K562 (cell line): Measurements from ENCODE around the gene GPX6. TPM values are rescaled to one million over a fixed set of nuclear protein-coding genes. Genes with fewer than 3 reads are reported as not detected.

Experiments
- CBX3 ChIP-seq, 2 experiments: IDR thresholded peaks; 1 replicate in 1 of 2; 2 replicates in 1 of 2; pipeline ENCODE4 v1.6.1; 2012; ENCODE audit warnings: inconsistent platforms in 2 of 2, low read length in 2 of 2, borderline replicate concordance in 1 of 2, control low read depth in 1 of 2
- KDM4B ChIP-seq, 2 experiments: fragments of 450-650 bp in 1 of 2; sonication (generic) in 1 of 2; IDR thresholded peaks; 2 replicates each; pipeline ENCODE4 v1.6.1; 2016 to 2017; ENCODE audit warnings: borderline replicate concordance in 2 of 2, antibody characterized with exemption in 1 of 2, low read depth in 1 of 2, mild to moderate bottlenecking in 1 of 2
- NFRKB ChIP-seq: fragments of 450-650 bp; IDR thresholded peaks from 2 replicates; pipeline ENCODE4 v1.6.1; 2016; ENCODE audit warnings: low read depth
- RB1 ChIP-seq: fragments of 450-650 bp; IDR thresholded peaks from 2 replicates; pipeline ENCODE4 v1.6.1; 2017; ENCODE audit warnings: low read depth, mild to moderate bottlenecking
- ZNF384 ChIP-seq: IDR thresholded peaks from 2 replicates; pipeline ENCODE4 v1.6.1; 2012; ENCODE audit warnings: low read depth, low read length, improper control_type of control experiment
- ZNF589 ChIP-seq: fragments of 200-800 bp; sonication (Bioruptor generic); IDR thresholded peaks from 2 replicates; pipeline ENCODE4 v1.6.1; 2016; ENCODE audit warnings: low read depth, missing genetic modification characterization, missing compliant biosample characterization
- polyA plus RNA-seq, 8 experiments: library from polyadenylated mRNA; depleted of rRNA in 4 of 8; stranded (reverse) in 5 of 8; unstranded in 3 of 8; fragments of >200 nt; fragmentation: Nextera tagmentation in 2 of 8; fragmentation: Illumina TruSeq in 1 of 8; extraction: Ambion mirVana in 2 of 8; extraction: Trizol in 1 of 8; gene quantifications; 2 replicates each; pipeline versions ENCODE4 v1.2.1 to v1.2.3, GENCODE V29; 2011 to 2014; ENCODE audit warnings: inconsistent platforms in 1 of 8, missing spikeins in 1 of 8
- total RNA-seq, 7 experiments: library from RNA; depleted of rRNA in 6 of 7; stranded (reverse); fragments of >200 nt in 6 of 7; fragmentation: Illumina TruSeq in 2 of 7; extraction: Trizol in 2 of 7; gene quantifications; 2 replicates each; pipeline versions ENCODE4 v1.2.1 to v1.2.3, GENCODE V29; 2011 to 2021; ENCODE audit warnings: low replicate concordance in 1 of 7
- TF ChIP-seq, protein P1 (sequence below): fragments of 250-450 bp; sonication (Bioruptor Pico); IDR thresholded peaks from 2 replicates; pipeline ENCODE4 v1.4.0; 2020; ENCODE audit warnings: mild to moderate bottlenecking, moderate library complexity
- TF ChIP-seq, protein P2 (sequence below): sonication (generic); formaldehyde crosslinking; IDR thresholded peaks from 2 replicates; pipeline ENCODE4 v1.4.0; 2020; ENCODE audit warnings: mild to moderate bottlenecking, missing genetic modification reagents
- TF ChIP-seq, protein P3 (sequence below): sonication (generic); formaldehyde crosslinking; IDR thresholded peaks from 2 replicates; pipeline ENCODE4 v1.8.0; 2022; ENCODE audit warnings: missing genetic modification reagents, mild to moderate bottlenecking, moderate library complexity, borderline replicate concordance
- TF ChIP-seq, protein P4 (sequence below): sonication (generic); formaldehyde crosslinking; IDR thresholded peaks from 2 replicates; pipeline ENCODE4 v1.9.0; 2022; ENCODE audit warnings: mild to moderate bottlenecking, missing genetic modification reagents
- TF ChIP-seq, protein P5 (sequence below), 2 experiments: fragments of 200-800 bp in 1 of 2; sonication (Bioruptor generic) in 1 of 2; sonication (generic) in 1 of 2; formaldehyde crosslinking in 1 of 2; IDR thresholded peaks in 1 of 2; conservative IDR thresholded peaks in 1 of 2; 2 replicates each; pipeline versions ENCODE4 v1.5.0 to v1.6.1; 2016 to 2020; ENCODE audit warnings: missing compliant biosample characterization in 1 of 2, missing genetic modification characterization in 1 of 2, missing genetic modification reagents in 1 of 2
- TF ChIP-seq, protein P6 (sequence below): IDR thresholded peaks from 2 replicates; pipeline ENCODE4 v1.6.1; 2011; ENCODE audit warnings: borderline replicate concordance, low read depth, mild to moderate bottlenecking, moderate library complexity, low read length; ENCODE audit not compliant: insufficient read depth, poor library complexity, severe bottlenecking

Gene GPX6
- total and polyA plus RNA-seq, 9 of the 15 experiments (the other 6 are each of a cell fraction or from before 2014, with no cell fraction given) = not detected

DNA sequence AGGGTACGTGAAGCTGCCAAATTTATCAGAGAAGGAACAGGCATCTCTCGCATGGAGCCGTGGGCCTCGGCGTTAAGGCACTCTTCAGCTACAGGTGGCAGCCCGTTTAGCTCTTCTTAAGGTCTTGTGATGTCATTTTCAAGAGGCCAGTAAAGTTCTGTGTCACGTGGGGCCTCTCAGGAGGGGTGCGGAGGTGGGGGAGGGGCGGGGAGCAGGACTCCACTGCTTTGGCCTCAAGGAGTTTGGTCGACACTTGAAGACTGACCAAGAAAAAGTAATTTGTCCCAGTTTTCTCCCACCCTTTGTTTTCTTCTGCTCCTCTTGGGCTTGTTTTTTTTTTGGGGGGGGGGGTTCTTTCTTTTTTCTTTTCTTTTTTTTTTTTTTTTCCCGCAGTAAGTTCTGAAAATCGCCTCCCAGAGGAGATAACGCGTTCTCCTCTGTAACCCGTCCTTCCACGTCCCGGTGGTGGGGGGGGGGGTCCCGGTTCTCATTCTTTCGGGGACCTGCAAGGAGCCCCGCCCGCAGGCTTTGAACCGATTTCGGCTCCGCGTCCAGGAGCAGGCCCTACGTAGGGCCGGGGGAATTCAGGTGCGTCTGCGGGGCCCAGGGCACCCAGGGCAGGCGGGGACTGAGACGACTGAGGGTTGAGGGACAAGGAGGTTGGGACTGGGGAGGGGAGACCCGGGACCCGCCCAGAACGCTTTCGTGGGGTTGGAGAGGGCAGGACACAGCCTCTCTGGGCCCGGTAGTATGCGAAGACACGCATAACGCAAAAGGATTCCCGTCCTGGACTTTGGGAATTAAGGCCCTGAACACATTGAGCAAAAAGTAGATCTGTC lies 26.0 kb downstream of the GPX6 start (continued):
- TF ChIP-seq ZNF589 (CRISPR knock-in tag) = peak; percentile 83
- TF ChIP-seq CBX3 (IDR thresholded peaks at IDR 0.05; ENCODE audit: borderline replicate concordance in 1 of 2, low read length in 2 of 2) = peak in 1 of 2 experiments; percentile 73; a peak in 1 of 3 replicates
- TF ChIP-seq ZNF384 = peak; percentile 66; the same call in 1 of the 2 replicates
- TF ChIP-seq, protein P1, sequence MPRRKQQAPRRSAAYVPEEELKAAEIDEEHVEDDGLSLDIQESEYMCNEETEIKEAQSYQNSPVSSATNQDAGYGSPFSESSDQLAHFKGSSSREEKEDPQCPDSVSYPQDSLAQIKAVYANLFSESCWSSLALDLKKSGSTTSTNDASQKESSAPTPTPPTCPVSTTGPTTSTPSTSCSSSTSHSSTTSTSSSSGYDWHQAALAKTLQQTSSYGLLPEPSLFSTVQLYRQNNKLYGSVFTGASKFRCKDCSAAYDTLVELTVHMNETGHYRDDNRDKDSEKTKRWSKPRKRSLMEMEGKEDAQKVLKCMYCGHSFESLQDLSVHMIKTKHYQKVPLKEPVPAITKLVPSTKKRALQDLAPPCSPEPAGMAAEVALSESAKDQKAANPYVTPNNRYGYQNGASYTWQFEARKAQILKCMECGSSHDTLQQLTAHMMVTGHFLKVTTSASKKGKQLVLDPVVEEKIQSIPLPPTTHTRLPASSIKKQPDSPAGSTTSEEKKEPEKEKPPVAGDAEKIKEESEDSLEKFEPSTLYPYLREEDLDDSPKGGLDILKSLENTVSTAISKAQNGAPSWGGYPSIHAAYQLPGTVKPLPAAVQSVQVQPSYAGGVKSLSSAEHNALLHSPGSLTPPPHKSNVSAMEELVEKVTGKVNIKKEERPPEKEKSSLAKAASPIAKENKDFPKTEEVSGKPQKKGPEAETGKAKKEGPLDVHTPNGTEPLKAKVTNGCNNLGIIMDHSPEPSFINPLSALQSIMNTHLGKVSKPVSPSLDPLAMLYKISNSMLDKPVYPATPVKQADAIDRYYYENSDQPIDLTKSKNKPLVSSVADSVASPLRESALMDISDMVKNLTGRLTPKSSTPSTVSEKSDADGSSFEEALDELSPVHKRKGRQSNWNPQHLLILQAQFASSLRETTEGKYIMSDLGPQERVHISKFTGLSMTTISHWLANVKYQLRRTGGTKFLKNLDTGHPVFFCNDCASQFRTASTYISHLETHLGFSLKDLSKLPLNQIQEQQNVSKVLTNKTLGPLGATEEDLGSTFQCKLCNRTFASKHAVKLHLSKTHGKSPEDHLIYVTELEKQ (CRISPR knock-in tag) = 0 out of 2 replicates have a peak, but pooled peaks have one; percentile 53
- TF ChIP-seq, protein P2, sequence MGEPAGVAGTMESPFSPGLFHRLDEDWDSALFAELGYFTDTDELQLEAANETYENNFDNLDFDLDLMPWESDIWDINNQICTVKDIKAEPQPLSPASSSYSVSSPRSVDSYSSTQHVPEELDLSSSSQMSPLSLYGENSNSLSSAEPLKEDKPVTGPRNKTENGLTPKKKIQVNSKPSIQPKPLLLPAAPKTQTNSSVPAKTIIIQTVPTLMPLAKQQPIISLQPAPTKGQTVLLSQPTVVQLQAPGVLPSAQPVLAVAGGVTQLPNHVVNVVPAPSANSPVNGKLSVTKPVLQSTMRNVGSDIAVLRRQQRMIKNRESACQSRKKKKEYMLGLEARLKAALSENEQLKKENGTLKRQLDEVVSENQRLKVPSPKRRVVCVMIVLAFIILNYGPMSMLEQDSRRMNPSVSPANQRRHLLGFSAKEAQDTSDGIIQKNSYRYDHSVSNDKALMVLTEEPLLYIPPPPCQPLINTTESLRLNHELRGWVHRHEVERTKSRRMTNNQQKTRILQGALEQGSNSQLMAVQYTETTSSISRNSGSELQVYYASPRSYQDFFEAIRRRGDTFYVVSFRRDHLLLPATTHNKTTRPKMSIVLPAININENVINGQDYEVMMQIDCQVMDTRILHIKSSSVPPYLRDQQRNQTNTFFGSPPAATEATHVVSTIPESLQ (CRISPR knock-in tag) = no peak
- peak; percentile 82; the same call in 1 of the 2 replicates for TF ChIP-seq NFRKB
- TF ChIP-seq, protein P3, sequence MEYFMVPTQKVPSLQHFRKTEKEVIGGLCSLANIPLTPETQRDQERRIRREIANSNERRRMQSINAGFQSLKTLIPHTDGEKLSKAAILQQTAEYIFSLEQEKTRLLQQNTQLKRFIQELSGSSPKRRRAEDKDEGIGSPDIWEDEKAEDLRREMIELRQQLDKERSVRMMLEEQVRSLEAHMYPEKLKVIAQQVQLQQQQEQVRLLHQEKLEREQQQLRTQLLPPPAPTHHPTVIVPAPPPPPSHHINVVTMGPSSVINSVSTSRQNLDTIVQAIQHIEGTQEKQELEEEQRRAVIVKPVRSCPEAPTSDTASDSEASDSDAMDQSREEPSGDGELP = peak; percentile 68
- 0 out of 2 replicates have a peak, but pooled peaks have one; percentile 21 for TF ChIP-seq RB1
- TF ChIP-seq, protein P4, sequence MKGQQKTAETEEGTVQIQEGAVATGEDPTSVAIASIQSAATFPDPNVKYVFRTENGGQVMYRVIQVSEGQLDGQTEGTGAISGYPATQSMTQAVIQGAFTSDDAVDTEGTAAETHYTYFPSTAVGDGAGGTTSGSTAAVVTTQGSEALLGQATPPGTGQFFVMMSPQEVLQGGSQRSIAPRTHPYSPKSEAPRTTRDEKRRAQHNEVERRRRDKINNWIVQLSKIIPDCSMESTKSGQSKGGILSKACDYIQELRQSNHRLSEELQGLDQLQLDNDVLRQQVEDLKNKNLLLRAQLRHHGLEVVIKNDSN (CRISPR knock-in tag) = peak; percentile 92
- peak; percentile 4 to 35; a peak in 1 of 4 replicates for TF ChIP-seq KDM4B (IDR thresholded peaks at IDR 0.05; ENCODE audit: borderline replicate concordance in 2 of 2, low read depth in 1 of 2)
- TF ChIP-seq, protein P5, sequence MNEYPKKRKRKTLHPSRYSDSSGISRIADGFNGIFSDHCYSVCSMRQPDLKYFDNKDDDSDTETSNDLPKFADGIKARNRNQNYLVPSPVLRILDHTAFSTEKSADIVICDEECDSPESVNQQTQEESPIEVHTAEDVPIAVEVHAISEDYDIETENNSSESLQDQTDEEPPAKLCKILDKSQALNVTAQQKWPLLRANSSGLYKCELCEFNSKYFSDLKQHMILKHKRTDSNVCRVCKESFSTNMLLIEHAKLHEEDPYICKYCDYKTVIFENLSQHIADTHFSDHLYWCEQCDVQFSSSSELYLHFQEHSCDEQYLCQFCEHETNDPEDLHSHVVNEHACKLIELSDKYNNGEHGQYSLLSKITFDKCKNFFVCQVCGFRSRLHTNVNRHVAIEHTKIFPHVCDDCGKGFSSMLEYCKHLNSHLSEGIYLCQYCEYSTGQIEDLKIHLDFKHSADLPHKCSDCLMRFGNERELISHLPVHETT (CRISPR knock-in tag; conservative IDR thresholded peaks at IDR 0.05 in 1 of 2, IDR thresholded peaks at IDR 0.05 in 1 of 2) = peak in 1 of 2 experiments; percentile 87; a peak in 2 of 4 replicates
- TF ChIP-seq, protein P6, sequence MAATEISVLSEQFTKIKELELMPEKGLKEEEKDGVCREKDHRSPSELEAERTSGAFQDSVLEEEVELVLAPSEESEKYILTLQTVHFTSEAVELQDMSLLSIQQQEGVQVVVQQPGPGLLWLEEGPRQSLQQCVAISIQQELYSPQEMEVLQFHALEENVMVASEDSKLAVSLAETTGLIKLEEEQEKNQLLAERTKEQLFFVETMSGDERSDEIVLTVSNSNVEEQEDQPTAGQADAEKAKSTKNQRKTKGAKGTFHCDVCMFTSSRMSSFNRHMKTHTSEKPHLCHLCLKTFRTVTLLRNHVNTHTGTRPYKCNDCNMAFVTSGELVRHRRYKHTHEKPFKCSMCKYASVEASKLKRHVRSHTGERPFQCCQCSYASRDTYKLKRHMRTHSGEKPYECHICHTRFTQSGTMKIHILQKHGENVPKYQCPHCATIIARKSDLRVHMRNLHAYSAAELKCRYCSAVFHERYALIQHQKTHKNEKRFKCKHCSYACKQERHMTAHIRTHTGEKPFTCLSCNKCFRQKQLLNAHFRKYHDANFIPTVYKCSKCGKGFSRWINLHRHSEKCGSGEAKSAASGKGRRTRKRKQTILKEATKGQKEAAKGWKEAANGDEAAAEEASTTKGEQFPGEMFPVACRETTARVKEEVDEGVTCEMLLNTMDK = peak; percentile 11
